HepG2 (cell line): ENCODE measurements around the gene DDX1.

Experiments
- REST ChIP-seq, 2 experiments: IDR thresholded peaks; 2 replicates each; pipeline ENCODE4 v1.6.1; 2011 to 2012; ENCODE audit warnings: low read length in 2 of 2, borderline replicate concordance in 1 of 2, low read depth in 1 of 2, mild to moderate bottlenecking in 1 of 2, moderate library complexity in 1 of 2
- ZNF263 ChIP-seq: sonication (generic); formaldehyde crosslinking; IDR thresholded peaks from 2 replicates; pipeline ENCODE4 v1.4.0; 2020; ENCODE audit warnings: missing genetic modification reagents

GRCh38 chr2:15619510-15619909 lies 27.8 kb downstream of the DDX1 start:
- no peak for TF ChIP-seq ZNF263 (CRISPR knock-in tag)
- no peak for TF ChIP-seq REST (IDR thresholded peaks at IDR 0.05; ENCODE audit: borderline replicate concordance in 1 of 2, low read depth in 1 of 2, low read length in 2 of 2)
